T1000 (cell line): Measurements from ENCODE around the gene GLRX5.

Experiments
- DNase-seq: peaks from one replicate; lab custom pipeline; 2025; ENCODE audit warnings: mixed read lengths; lab: John Stamatoyannopoulos, UW

The GLRX5 gene

GRCh38 chr14:95535226-95536021 lies 574 bp downstream of the GLRX5 start:
- no peak for DNase-seq

GRCh38 chr14:95536036-95536593 lies 1.3 kb downstream of the GLRX5 start:
- DNase-seq: no peak

GRCh38 chr14:95536671-95537070 lies 1.8 kb downstream of the GLRX5 start:
- DNase-seq: no peak

- DNase-seq: no peak
Measured at GRCh38 chr14:95537298-95538089, 2.6 kb downstream of the GLRX5 start.

- no peak for DNase-seq
Measured at GRCh38 chr14:95538801-95539509, 4.1 kb downstream of the GLRX5 start.

GRCh38 chr14:95540236-95540855 lies 5.5 kb downstream of the GLRX5 start:
- DNase-seq: no peak

- no peak for DNase-seq
Measured at GRCh38 chr14:95541346-95541745, 6.5 kb downstream of the GLRX5 start.

- no peak for DNase-seq
Measured at GRCh38 chr14:95541932-95542930, 7.4 kb downstream of the GLRX5 start.

- DNase-seq: no peak
Measured at GRCh38 chr14:95543021-95543420, 8.2 kb downstream of the GLRX5 start.

- no peak for DNase-seq
Measured at GRCh38 chr14:95544588-95544987, 9.7 kb downstream of the GLRX5 start.

GRCh38 chr14:95545515-95546168 lies 10.8 kb downstream of the GLRX5 start:
- no peak for DNase-seq

GRCh38 chr14:95547272-95547625 lies 12.4 kb downstream of the GLRX5 start:
- no peak for DNase-seq

- peak; percentile 22 for DNase-seq
Measured at GRCh38 chr14:95547626-95548327, 12.9 kb downstream of the GLRX5 start.

- DNase-seq: no peak
Measured at GRCh38 chr14:95548328-95548929, 13.6 kb downstream of the GLRX5 start.

- no peak for DNase-seq
Measured at GRCh38 chr14:95549656-95550585, 15.1 kb downstream of the GLRX5 start.

- no peak for DNase-seq
Measured at GRCh38 chr14:95551435-95551834, 16.6 kb downstream of the GLRX5 start.

- no peak for DNase-seq
Measured at GRCh38 chr14:95553141-95553540, 18.3 kb downstream of the GLRX5 start.

- no peak for DNase-seq
Measured at GRCh38 chr14:95555053-95555452, 20.2 kb downstream of the GLRX5 start.
